Measurements from ENCODE around the gene GATB. TPM values are rescaled to one million over a fixed set of nuclear protein-coding genes. Genes with fewer than 3 reads are reported as not detected.

Gene GATB
- total and polyA plus RNA-seq, 2 of the 4 experiments (the other 2 are of a cell fraction): 18.7 to 20.3 TPM

DNA sequence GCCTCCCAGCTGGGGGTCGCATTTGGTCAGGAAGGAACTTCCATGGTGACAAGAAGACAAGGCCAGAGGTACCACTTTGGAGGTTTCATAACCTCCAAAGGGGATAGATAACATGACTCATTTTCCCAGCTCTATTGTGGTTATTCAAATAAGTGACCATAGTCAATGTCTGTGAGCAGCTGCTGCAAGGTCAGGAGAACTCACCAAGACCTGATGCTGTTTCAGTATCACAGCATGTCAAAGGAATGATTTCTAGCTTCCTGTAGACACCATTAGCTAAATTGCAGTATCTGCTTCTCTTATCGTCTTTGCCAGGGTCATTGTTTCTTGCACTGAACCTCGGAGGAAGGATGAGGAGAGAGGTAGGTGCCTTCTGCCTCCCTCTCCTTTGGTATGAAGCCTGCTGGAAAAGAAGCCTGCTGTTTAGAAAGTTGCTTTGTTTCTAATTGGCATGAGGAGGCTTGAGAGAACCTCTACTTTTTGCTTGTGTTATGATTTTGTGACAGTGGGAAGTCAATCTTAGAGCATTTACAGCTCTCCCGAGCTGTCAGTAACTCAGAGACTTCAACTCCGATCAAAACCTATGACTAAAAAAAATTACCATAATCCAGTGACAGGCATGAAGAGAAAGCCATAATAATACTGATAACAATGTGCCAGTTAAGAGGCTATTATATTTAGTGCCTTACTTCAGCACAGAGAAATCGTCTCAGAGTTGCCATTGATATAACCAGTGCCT is 38.0 kb upstream of the GATB start:
- H3K36me3 ChIP-seq (ENCODE audit: control insufficient read depth, insufficient read depth, low read length): no peaks in the 10 kb centered on the region
- dilution Hi-C loops (cut with HindIII; ENCODE audit: low sequenced_read_pairs, unreplicated experiment): no loop called here
- no peaks in the 10 kb centered on the region for H3K9me1 ChIP-seq (ENCODE audit: insufficient read depth, low read length)
- in situ Hi-C loops (cut with MboI; ENCODE audit: low sequenced_read_pairs): no loop called here
- CTCF ChIA-PET: interaction anchor here (0.6 kb wide), 1 partner anchor 10 kb away, joined by 3 read pairs; no protein-coding TSS in a partner anchor
- no peak overlapping the region for H3K4ac ChIP-seq (ENCODE audit: low read depth, low read length)
- H2BK120ac ChIP-seq (ENCODE audit: low read depth, low read length): no peak overlapping the region
- POLR2A ChIA-PET (ENCODE audit: unreplicated experiment): no interaction called here
- no peak overlapping the region for H2AK9ac ChIP-seq (replicated peaks; ENCODE audit: low read depth, low read length, poor library complexity)
- no peak overlapping the region for H3K4me3 ChIP-seq (ENCODE audit: insufficient read depth, low read depth, low read length)
- ATAC-seq (ENCODE audit: low read depth): no peak
- H3K9me3 ChIP-seq (ENCODE audit: control insufficient read depth, insufficient read depth, low read length): no peaks in the 10 kb centered on the region
- no peak overlapping the region for H2BK15ac ChIP-seq (ENCODE audit: low read depth, low read length)
- H3K14ac ChIP-seq (replicated peaks; ENCODE audit: low read depth, low read length): no peak overlapping the region
- no peak overlapping the region for H4K91ac ChIP-seq (ENCODE audit: insufficient read depth, low read depth, low read length)
- H4K5ac ChIP-seq (ENCODE audit: low read depth, low read length): no peak overlapping the region
- no peak overlapping the region for H3K18ac ChIP-seq (ENCODE audit: low read depth, low read length)
- DNase-seq: no peak
- TF ChIP-seq MAZ (IDR thresholded peaks at IDR 0.05; ENCODE audit: borderline replicate concordance, low read depth, low read length): no peak
- no peak overlapping the region for H3K56ac ChIP-seq (ENCODE audit: extremely low read depth, insufficient read depth, low read length)
- peaks cover 15% of the 10 kb centered on the region for H3K27me3 ChIP-seq (ENCODE audit: control insufficient read depth, insufficient read depth, low read length)
- intact Hi-C loops (cut with micrococcal nuclease): no loop called here
- no peak overlapping the region for H2AFZ ChIP-seq (replicated peaks; ENCODE audit: low read length, poor library complexity)
- no peak overlapping the region for H4K8ac ChIP-seq (ENCODE audit: low read depth in 2 of 2, low read length in 2 of 2)
- no peak overlapping the region for H3K4me2 ChIP-seq (ENCODE audit: low read depth, low read length)
- no peak overlapping the region for H3K27ac ChIP-seq (ENCODE audit: insufficient read depth, low read length)
- WGBS, 2 experiments (ENCODE audit: extremely low coverage in 2 of 2, insufficient read length in 1 of 2): no CpG with 5 or more reads among the region's 6 CpGs
- BruUV-seq (replicated peaks): no TSS peak
- H4K20me1 ChIP-seq (ENCODE audit: insufficient read depth, low read length): no peaks in the 10 kb centered on the region
- no peak overlapping the region for H2AK5ac ChIP-seq (ENCODE audit: low read depth, low read length)
- H2BK20ac ChIP-seq (ENCODE audit: low read depth, low read length): no peak overlapping the region
- no peak overlapping the region for H2BK5ac ChIP-seq (ENCODE audit: low read depth, low read length, poor library complexity, severe bottlenecking)
- H3K4me1 ChIP-seq (ENCODE audit: control insufficient read depth, insufficient read depth, low read length): no peaks in the 10 kb centered on the region
- no peak overlapping the region for H3K23ac ChIP-seq (ENCODE audit: low read depth, low read length)
- no peaks in the 10 kb centered on the region for H3K79me1 ChIP-seq (ENCODE audit: low read depth in 1 of 2, low read length in 2 of 2)
- H3K9ac ChIP-seq (ENCODE audit: low read depth, low read length): no peak overlapping the region

All from IMR-90 (cell line).